ENCODE measurements around the gene FSD1L. TPM values are rescaled to one million over a fixed set of nuclear protein-coding genes. Genes with fewer than 3 reads are reported as not detected.
"Not testable (repeated sequence)": the region's sequence is repeated elsewhere in the genome, so short reads cannot be mapped to it uniquely, and the experiment has no call there.

FSD1L gene
- total RNA-seq, 1 experiment from 2014 or later, result 1.8 TPM

DNA sequence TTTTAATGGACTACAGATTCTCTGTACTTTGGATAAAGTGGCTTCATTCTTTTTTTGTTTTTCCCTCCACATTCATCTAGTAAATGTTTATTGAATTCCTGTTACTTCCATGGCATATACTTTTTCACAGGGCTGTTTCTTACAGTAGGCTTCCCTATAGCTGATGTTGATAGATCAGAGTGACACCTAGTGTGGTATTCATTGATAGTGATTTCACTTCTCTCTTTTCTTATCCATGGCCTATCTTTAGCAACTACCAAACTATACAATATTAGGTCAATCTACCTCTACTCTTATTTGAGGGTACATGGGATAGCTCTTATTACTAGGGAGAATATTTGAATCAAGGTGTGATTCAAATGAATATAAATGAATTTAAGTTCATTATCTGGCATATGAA, 35.8 kb downstream of the FSD1L start:
- no peak for DNase-seq (ENCODE audit: low read depth)

DNA sequence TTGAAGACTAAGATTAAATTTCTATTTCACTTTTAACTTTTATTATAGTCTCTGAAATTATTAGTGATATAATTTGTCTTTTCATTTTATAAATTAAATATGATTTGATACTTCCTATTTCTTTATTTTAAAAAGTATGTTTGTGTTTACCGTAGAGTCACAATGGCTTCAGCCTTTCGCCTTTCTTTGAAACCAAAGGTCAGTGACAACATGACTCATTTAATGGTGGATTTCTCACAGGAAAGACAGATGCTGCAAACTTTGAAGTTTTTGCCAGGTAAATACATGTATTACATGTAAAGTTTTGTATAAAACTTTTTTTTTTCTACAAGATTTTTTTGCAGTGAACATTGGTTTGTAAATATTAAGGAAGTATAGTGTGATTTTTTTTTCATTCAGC, 36.4 kb downstream of the FSD1L start:
- DNase-seq (ENCODE audit: low read depth), result no peak

DNA sequence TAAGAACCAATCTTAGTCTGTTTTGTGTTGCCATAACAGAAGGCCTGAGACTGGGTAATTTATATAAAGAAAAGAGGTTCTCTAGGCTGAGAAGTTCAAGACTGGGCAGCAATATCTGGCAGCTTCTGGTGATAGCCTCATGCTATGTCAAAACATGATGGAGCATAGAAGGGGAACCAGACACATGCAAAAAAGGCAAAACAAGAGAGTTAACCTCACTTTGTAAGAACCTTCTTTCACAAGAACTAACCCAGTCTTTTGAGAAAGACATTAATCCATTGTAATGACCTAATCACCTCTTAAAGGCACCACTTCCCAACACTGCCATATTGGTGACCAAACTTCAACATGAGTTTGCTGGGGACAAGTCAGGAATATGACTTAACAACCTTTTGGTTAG, 37.3 kb downstream of the FSD1L start:
- DNase-seq (ENCODE audit: low read depth), result no peak

DNA sequence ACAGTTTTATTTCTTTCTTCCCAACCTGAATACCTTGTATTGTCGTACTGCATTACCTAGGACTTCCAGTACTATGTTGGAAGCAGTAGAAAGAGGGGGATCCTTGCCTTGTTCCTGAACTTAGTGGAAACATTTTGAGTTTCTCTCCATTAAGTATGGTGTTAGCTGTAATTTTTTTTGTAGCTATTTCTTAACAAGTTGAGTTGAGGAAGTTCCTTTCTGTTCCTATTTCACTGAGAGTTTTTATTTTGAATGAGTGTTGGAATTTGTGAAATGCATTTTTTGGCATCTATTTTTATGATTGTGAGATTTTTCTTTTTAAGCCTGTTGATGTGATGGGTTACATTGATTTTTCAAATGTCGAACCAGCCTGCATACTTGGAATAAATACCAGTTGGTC, 49.0 kb downstream of the FSD1L start:
- no peak for DNase-seq (ENCODE audit: low read depth)

DNA sequence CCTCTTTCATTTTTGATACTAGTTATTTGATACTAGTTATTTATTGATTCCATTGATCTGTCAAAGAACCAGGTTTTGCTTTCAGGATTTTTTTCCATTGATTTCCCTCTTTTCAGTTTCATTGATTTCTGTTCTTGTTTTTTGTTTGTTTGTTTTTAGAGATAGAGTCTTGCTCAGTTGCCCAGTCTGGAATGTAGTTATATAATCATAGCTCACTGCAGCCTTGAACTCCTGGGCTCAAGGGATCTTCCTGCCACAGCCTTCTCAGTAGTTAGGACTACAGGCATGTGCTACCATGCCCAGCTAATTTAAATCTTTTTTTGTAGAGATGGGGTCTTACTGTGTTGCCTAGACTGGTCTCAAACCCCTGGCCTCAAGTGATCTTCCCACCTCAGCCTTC, 49.9 kb downstream of the FSD1L start:
- DNase-seq (ENCODE audit: low read depth), result no peak

DNA sequence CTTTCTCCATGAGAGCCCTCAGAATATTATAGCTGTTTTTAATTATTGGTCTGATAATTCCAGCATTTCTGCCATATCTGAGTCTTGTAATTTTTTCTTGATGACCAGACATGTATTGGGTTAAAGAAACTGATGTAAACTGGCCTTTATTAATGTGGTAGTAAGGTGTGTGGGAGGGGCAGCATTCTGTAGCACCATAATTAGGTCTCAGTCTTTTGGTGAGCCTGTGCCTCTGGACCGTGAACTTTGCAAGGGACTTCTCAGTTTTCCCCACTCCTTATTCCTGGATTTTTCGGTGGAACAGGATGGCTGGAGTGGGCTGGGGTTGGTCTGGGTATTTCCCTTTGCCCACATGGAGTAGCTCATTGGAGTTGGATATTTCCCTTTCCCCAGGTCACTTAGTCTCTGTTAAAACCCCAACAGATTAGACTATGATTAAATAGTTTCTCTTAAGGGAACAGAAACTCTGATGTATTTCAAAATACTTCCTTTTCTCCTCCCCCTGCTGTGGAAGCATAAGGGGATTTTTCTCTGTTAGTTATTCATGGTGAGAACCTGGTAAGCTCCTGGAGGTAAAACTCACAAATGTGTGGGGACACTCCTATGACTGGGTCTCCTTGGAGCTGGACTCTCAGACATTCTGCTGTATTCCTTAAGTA, 52.4 kb downstream of the FSD1L start:
- no peak for DNase-seq (ENCODE audit: low read depth)

DNA sequence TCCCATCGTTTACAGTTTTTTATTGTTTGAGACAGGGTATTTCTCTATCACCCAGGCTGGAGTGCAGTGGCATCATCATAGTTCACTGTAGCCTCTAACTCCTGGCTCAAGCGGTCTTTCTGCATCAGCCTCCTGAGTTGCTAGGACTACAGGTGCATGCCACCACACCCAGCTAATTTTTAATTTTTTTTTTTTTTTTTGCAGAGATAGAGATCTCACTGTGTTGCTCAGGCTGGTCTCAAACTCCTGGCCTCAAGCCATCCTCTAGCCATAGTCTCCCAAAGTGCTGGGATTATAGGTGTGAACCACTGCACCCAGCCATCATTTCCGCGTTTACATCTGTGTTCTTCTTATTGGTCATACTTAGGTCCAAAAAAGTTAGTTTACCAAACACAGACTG, 53.6 kb downstream of the FSD1L start:
- DNase-seq (ENCODE audit: low read depth), result no peak

DNA sequence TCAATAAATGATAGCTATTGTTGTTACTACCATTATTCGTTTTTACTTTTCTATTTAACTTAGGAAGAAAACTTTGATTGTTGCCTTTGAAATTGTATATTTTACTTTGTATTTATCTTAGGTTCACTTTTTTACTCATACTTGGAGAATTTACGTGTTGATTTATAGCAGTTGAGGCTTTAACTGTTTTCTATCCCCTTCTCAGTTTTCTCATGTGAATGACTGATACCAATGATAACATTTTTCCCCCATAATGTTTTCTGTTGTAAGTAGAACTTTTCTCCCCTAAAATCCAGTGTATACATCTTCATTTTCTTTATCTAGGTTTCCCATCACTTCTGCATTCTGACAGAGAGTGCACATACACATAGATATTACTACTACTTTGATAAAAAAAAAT, 54.4 kb downstream of the FSD1L start:
- no peak for DNase-seq (ENCODE audit: low read depth)

DNA sequence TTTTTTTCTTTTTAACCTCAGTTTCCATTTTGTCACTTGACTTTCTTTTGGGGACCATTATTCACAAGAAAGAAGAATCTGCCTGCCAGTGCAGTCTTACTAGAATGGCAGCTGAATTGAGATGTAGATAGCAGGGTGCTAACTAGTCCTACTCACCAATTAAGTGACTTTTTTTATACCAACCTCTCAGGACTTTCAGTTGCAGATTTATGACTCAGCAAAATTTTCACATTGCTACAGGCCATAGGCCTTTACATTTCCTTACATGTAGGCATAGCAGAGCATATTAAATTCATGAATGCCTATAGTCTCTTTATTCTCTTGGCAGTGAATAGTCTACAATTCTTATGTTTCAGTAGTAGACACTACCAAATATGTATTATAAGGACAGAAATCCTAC, 56.0 kb downstream of the FSD1L start:
- DNase-seq (ENCODE audit: low read depth), result peak; percentile 15

DNA sequence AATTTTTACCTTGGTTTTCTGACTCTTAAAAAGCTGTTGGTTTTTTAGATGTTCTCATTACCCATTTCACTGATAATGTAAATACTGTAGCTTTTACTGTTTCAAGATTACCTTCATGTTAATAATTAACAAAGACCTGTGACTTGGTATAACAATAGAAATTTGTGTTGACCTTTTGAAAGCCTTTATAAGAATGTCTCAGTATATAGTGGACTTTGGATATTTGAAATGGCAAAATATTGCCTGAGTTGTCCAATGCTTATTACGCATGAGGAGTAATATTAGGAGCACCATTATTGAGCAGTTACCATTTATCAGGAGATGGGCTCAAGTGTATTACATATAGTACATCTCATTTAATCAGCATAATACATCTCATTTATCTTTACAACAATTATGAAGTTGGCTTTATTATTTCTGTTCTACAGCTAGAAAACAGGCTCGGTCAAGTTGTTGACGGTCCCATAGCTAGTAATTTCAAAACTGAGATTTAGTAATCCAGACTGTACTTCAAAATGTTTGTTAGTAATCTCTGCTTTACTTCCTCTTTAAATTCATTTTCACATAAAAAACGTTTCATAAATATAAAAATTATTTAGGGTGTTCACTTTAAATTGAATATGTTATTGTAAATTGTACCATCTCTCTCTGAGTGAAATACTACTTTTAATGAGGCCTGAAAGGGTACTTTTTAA, 59.4 kb downstream of the FSD1L start:
- no peak for DNase-seq (ENCODE audit: low read depth)

DNA sequence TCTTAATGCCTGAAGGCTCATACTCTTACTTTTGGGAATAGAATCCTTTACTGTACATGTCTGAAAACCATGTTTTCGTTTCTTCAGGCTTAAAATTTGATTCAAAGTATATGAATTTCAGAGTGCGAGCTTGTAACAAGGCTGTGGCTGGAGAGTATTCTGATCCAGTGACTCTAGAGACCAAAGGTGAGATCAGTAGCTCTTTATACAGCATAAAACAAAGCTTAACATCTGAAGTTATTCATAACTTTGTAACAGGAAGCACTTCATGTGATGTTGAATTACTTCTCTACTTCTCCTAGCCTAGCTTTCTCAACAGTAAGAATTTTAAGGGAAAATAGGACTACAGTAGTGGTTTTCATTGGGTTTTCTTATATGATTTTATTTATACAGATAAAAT, 60.7 kb downstream of the FSD1L start:
- no peak for DNase-seq (ENCODE audit: low read depth)

DNA sequence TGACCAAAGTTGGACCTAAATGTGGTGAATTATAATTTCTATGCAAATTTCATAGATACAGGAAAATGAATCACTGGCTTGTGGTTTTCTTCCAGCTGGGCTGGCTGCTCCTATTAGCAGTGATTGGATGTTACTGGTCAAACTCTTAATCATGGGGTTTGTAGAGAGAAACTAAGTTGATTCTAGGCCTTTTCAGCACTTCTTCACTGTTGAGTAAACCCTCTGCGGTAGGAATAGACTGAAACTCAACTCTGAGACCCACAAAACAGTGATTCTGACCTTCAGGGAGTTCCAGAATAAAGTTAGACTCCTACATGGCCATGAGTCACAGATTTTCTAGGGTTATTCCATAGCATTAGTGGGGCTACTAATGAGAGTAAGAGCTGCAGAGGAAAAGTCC, 62.2 kb downstream of the FSD1L start:
- DNase-seq (ENCODE audit: low read depth), result peak; percentile 86

DNA sequence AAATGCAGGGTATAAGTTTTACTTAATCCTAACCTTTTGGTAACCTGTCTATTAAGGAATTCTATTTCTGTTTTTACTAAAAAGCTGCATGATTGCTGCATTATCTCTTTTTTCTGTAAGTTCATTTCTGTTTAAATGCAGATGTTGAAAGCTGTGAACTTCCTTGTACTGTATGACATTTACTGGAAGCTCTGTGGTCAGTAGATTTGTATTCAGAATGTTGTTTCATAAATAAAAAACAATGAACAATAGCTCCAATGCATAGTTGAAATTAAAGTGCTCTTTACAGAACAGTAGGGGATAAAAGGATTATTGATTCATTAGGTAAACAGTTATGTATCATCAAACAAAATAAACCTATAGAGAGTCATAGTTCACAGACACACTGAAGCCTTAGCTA, 63.6 kb downstream of the FSD1L start:
- no peak for DNase-seq (ENCODE audit: low read depth)

DNA sequence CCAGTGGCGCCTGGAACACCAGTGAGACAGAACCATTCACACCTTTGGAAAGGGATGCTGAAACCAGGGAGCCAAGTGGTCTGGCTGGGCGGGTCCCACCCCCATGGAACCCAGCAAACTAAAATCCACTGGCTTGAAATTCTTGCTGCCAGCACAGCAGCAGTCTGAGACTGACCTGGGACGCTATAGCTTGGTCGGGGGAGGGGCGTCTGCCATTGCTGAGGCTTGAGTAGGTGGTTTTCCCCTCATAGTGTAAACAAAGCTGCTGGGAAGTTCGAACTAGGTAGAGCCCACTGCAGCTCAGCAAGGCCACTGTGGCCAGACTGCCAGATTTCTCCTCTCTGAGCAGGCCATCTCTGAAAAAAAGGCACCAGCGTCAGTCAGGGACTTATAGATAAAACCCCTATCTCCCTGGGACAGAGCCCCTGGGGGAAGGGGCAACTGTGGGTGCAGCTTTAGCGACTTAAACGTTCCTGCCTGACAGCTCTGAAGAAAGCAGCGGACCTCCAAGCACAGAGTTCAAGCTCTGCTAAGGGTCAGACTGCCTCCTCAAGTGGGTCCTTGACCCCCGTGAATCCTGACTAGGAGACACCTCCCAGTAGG, 68.1 kb downstream of the FSD1L start:
- no peak for DNase-seq (ENCODE audit: low read depth)

DNA sequence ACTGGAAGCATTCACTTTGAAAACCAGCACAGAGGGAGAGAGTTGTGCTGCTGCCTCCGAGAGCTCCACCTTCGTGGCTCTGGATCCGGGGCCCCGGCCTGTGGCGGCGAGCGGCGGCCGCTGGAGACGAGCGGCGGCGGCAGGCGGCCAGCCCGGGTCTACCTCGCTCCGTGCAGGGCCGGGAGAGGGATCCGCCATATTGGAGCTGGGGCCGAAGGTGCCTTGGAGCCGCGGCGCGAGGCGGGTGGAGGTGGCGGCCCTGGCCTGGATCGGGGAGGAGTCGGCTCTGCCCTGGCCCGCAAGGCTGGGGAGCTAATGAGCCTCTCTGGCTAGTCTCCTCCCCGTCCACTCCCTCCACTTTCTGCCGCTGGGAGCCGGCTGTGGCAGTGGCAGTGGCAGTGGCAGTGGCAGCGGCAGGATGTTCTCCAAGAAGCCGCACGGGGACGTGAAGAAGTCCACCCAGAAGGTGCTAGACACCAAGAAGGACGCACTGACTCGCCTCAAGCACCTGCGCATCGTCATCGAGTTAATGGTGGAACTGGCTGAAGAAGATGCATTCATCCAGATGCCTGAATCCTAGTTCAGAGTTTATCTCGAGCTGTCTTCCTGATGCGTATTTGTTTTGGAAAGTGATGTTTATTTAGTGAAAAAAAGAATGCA, 72.0 kb downstream of the FSD1L start:
- not testable (repeated sequence) for DNase-seq (ENCODE audit: low read depth)

DNA sequence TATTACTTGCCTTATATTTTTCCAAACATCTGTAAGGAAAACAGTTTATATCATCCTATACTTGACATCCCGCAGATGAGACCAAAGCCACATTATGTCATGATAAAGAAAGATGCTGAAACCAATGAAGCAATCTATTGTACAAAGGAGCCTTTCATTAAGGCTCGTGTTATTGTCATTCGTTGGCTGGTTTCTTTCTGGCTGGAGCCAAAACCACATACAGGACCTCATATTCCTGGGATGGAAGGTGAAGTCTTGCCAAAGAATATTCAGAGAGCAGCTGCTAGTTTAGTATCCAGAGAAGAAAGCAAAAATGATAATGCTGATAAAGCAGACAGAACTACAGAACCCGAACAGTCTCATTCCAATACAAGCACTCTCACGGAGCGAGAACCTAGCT, 73.2 kb downstream of the FSD1L start:
- not testable (repeated sequence) for DNase-seq (ENCODE audit: low read depth)

DNA sequence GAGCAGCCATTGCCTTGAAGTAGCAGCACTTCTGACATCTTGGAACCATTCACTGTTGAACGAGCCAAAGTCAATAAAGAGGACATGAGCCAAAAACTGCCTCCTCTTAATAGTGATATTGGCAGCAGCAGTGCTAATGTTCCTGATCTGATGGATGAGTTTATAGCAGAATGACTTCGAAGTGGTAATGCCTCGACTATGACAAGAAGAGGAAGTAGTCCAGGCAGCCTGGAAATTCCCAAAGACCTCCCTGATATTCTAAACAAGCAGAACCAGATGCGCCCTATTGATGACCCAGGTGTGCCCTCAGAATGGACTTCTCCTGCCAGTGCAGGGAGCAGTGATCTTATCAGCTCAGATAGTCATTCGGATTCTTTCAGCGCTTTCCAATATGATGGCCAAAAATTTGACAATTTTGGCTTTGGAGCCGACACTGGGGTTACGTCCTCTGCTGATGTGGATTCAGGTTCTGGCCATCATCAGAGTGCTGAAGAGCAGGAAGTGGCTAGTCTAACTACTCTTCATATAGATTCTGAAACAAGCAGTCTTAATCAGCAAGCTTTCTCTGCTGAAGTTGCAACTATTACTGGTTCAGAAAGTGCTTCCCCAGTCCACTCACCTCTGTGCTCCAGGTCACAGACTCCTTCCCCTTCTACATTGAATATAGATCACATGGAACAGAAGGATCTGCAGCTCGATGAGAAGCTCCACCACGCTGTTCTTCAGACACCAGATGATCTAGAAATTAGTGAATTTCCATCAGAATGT, 75.0 kb downstream of the FSD1L start:
- not testable (repeated sequence) for DNase-seq (ENCODE audit: low read depth)

DNA sequence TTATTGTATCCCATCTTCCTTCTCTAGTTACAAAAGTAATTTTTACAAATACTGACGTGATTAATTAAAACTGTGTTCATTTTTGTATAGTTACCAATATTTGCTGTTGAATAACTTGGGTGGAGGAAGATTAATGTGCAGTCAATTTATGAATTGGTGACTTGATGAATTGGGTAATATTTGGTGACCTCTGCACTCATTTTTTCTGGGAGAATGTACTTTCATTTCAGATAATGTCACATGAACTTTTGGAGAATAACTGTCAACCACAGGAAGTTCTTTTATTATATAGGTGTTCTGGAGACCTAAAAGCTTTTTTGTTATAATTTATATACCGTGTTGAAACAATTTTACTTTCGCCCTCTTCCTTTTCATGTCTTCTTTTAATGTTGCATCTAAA, 83.7 kb downstream of the FSD1L start:
- DNase-seq (ENCODE audit: low read depth), result no peak

DNA sequence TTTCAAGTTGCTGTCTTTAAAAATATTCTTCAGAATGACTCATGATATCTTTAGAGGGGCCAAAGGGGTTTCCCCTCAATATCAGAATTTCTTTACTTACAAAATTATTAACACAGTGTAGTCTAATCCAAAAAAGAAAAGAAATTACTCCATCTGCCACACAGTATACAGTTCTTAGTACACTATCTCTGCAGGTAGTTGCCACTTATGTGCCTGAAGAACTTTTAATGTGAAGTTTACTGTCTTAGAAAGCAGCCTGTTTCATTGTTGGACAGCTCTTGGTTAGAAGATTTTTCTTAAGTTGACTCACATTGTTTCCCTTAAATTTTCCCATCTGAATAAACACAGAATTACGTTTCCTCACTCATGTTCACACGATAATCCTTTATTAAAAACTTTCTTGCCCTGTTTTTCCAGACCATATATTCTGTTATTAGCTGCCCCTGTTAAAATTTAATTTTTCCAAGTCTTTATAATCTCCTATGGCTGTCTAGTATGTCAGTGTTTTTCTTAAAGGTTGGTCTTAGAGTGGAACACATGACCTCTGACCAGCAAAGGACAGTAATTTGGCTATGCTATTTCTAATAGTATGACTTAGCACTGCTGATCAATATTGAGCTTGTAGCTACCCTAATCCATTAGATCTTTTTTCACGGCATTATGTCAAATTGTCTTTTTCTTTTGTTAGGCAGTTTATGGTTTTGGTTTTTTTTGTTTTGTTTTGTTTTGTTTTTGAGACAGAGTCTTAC, 88.3 kb downstream of the FSD1L start:
- no peak for DNase-seq (ENCODE audit: low read depth)

DNA sequence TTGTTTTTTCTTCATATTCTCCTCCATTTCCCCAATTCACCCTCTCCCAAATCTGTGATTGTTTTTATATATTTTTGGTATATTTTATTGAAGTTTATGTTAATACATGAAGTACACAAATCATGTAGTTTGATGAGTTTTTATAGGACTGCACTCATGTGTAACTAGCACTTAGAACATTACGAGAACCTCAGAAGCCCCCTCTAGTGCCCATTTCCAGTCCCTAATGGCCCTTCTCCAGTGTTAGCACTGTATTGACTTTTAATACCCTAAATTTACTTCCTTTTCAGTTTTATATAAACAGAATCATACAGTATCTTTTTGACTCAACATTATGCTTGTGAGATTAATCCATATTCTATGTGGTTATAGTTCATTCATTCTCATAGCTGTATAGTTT, 91.6 kb downstream of the FSD1L start:
- DNase-seq (ENCODE audit: low read depth), result no peak

DNA sequence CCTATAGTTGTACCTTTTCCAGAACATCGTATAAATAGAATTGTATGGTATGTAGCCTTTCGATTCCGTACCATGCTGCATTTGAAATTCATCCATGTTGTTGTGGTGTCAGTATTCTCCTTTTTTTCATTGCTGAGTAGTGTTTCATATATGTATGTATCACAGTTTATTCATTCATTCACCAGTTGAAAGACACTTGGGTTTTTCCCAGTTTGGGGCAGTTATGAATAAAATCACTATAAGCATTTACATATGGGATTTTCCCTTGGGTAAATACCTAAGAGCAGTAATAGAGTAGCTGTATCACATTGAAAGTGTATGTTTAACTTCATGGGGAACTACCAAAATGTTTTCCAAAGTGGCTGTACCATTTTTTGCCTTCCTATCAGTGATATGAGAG, 94.0 kb downstream of the FSD1L start:
- DNase-seq (ENCODE audit: low read depth), result no peak
